Liver (tissue), 9 donors: ENCODE data around the gene NXPH1. TPM values are rescaled to one million over a fixed set of nuclear protein-coding genes. Genes with fewer than 3 reads are reported as not detected.

Experiments
- DNase-seq: peaks from one replicate; pipeline ENCODE4 v3.0.0-alpha.2; 2017; ENCODE audit warnings: low spot score
- H3K27ac ChIP-seq, 2 donors: one replicate each; pipeline ENCODE4 v1.7.0; 2013; ENCODE audit warnings: inconsistent platforms in 2 of 2, low read length in 2 of 2, control low read depth in 1 of 2, low read depth in 1 of 2, mild to moderate bottlenecking in 1 of 2
- H3K27me3 ChIP-seq, 4 donors: one replicate each; pipeline versions ENCODE4 v1.6.1 to v1.7.0; 2013; ENCODE audit warnings: low read length in 3 of 4, inconsistent platforms in 1 of 4, mild to moderate bottlenecking in 1 of 4, moderate library complexity in 1 of 4; ENCODE audit not compliant: control insufficient read depth in 4 of 4, insufficient read depth in 4 of 4
- H3K36me3 ChIP-seq, 4 donors: one replicate each; pipeline versions ENCODE4 v1.6.1 to v1.7.0; 2013; ENCODE audit warnings: low read length in 3 of 4, mild to moderate bottlenecking in 3 of 4, low read depth in 1 of 4, moderate library complexity in 1 of 4; ENCODE audit not compliant: control insufficient read depth in 4 of 4, insufficient read depth in 3 of 4
- H3K4me1 ChIP-seq, 4 donors: one replicate each; pipeline versions ENCODE4 v1.6.1 to v1.7.0; 2013; ENCODE audit warnings: low read length in 3 of 4, mild to moderate bottlenecking in 3 of 4, moderate library complexity in 1 of 4; ENCODE audit not compliant: control insufficient read depth in 4 of 4, insufficient read depth in 4 of 4
- H3K4me3 ChIP-seq, 3 donors: one replicate each; pipeline versions ENCODE4 v1.6.1 to v1.7.0; 2013; ENCODE audit warnings: low read length in 3 of 3, control low read depth in 1 of 3, low read depth in 1 of 3, mild to moderate bottlenecking in 1 of 3
- H3K9ac ChIP-seq, 2 donors: one replicate each; pipeline ENCODE4 v1.7.0; 2013; ENCODE audit warnings: low read length in 2 of 2, mild to moderate bottlenecking in 2 of 2, moderate library complexity in 2 of 2, control low read depth in 1 of 2, low read depth in 1 of 2
- H3K9me3 ChIP-seq, 4 donors: one replicate each; pipeline versions ENCODE4 v1.6.1 to v1.7.0; 2013; ENCODE audit warnings: low read length in 3 of 4; ENCODE audit not compliant: control insufficient read depth in 4 of 4
- EGR1 ChIP-seq, 2 donors: IDR thresholded peaks; 2 replicates each; pipeline ENCODE4 v1.6.1; 2016 to 2018; ENCODE audit warnings: antibody characterized with exemption in 2 of 2, low read depth in 2 of 2
- GABPA ChIP-seq, 2 donors: IDR thresholded peaks in 1 of 2; conservative IDR thresholded peaks in 1 of 2; 2 replicates each; pipeline ENCODE4 v1.6.1; 2016; ENCODE audit warnings: antibody characterized with exemption in 2 of 2, mild to moderate bottlenecking in 1 of 2, moderate library complexity in 1 of 2
- HNF4G ChIP-seq: IDR thresholded peaks from 2 replicates; pipeline ENCODE4 v1.6.1; 2016; ENCODE audit warnings: antibody characterized with exemption
- JUND ChIP-seq, 2 donors: IDR thresholded peaks; 2 replicates each; pipeline ENCODE4 v1.6.1; 2016; ENCODE audit warnings: antibody characterized with exemption in 2 of 2
- NR2F2 ChIP-seq: IDR thresholded peaks from 2 replicates; pipeline ENCODE4 v1.6.1; 2016; ENCODE audit warnings: antibody characterized with exemption
- RAD21 ChIP-seq, 2 donors: IDR thresholded peaks; 2 replicates each; pipeline ENCODE4 v1.6.1; 2016; ENCODE audit warnings: antibody characterized with exemption in 2 of 2, mild to moderate bottlenecking in 2 of 2
- RXRA ChIP-seq, 2 donors: IDR thresholded peaks; 2 replicates each; pipeline ENCODE4 v1.6.1; 2017 to 2018; ENCODE audit warnings: antibody characterized with exemption in 2 of 2, mild to moderate bottlenecking in 1 of 2
- SP1 ChIP-seq: IDR thresholded peaks from 2 replicates; pipeline ENCODE4 v1.6.1; 2018; ENCODE audit warnings: antibody characterized with exemption, mild to moderate bottlenecking
- TAF1 ChIP-seq: conservative IDR thresholded peaks from 2 replicates; pipeline ENCODE4 v1.6.1; 2016; ENCODE audit warnings: antibody characterized with exemption, mild to moderate bottlenecking
- YY1 ChIP-seq: IDR thresholded peaks from 2 replicates; pipeline ENCODE4 v1.6.1; 2016; ENCODE audit warnings: antibody characterized with exemption, mild to moderate bottlenecking
- WGBS: extraction: QIAGEN DNeasy Blood & Tissue Kit; methylation state at CpG from one replicate; pipeline ENCODE4 v1.1.7; 2013; 5-methylcytosine and 5-hydroxymethylcytosine counted together
- polyA plus RNA-seq, 2 donors: library from polyadenylated mRNA; stranded (reverse) in 1 of 2; unstranded in 1 of 2; fragments of 200-250 nt in 1 of 2; fragments of >200 nt in 1 of 2; fragmentation: Nextera tagmentation in 1 of 2; extraction: Ambion mirVana in 1 of 2; gene quantifications; one replicate each; pipeline versions ENCODE4 v1.2.1 to v1.2.3, GENCODE V29; 2013 to 2015
- total RNA-seq, 2 donors: library from RNA; depleted of rRNA; stranded (reverse); fragments of >200 nt; gene quantifications; one replicate each; pipeline ENCODE4 v1.2.3, GENCODE V29; 2014
- TF ChIP-seq, protein P1 (sequence below): fragments of 150-350 bp; IDR thresholded peaks from 2 replicates; pipeline ENCODE4 v1.5.1; 2017; ENCODE audit warnings: improper control_type of control experiment, low read depth, low read length; ENCODE audit not compliant: missing input control
- TF ChIP-seq, protein P2 (sequence below): IDR thresholded peaks from 2 replicates; pipeline ENCODE4 v1.6.1; 2016; ENCODE audit warnings: antibody characterized with exemption
- TF ChIP-seq, protein P3 (sequence below): IDR thresholded peaks from 2 replicates; pipeline ENCODE4 v1.6.1; 2016; ENCODE audit warnings: antibody characterized with exemption
- donor health status: healthy.
- donor health status: healthy.
- donor health status: healthy.
- donor health status: healthy.
- donor health status: healthy.

NXPH1 gene
- total and polyA plus RNA-seq, 4 donors = not detected

DNA sequence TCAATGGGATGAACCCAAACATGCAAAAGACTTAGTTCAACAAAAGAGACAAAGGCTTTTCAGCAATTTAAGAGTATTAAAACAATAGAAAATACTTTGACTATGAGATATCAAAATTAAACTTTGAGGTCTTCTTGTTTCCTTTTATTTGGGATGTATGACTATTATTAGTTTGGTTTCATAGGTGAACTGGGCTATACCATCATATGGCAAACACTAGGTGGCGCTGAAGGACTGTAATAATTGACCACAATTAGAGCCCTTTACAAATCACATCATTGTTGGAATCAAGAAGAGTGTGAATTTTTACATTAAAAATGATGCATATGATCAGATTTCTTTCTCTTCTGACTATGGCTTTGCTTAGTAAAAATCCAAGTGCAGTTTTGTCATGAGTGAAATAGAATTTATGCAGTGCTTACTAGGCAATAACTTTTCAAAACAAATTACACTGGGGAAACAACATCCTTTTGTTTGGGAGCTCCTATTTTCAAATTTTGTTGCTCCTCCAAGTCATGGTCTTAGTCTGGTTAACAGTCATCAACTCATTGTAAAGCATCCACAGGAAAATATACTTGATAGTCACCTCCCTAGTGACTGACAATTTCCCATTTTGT lies 14.7 kb upstream of the NXPH1 start:
- Histone ChIP-seq H3K36me3 (no peaks in the 10 kb centered on the region), H3K4me3 (no peak overlapping the region), H3K27ac (no peak overlapping the region), H3K9ac (no peak overlapping the region), H3K9me3 (no peaks in the 10 kb centered on the region), H3K27me3 (peaks cover 0 to 2% (median 0%) of the 10 kb centered on the region in 4 donors), H3K4me1 (no peaks in the 10 kb centered on the region)
- WGBS = 0% methylated on average over 1 of the region's 1 CpG
- TF ChIP-seq, protein P1, sequence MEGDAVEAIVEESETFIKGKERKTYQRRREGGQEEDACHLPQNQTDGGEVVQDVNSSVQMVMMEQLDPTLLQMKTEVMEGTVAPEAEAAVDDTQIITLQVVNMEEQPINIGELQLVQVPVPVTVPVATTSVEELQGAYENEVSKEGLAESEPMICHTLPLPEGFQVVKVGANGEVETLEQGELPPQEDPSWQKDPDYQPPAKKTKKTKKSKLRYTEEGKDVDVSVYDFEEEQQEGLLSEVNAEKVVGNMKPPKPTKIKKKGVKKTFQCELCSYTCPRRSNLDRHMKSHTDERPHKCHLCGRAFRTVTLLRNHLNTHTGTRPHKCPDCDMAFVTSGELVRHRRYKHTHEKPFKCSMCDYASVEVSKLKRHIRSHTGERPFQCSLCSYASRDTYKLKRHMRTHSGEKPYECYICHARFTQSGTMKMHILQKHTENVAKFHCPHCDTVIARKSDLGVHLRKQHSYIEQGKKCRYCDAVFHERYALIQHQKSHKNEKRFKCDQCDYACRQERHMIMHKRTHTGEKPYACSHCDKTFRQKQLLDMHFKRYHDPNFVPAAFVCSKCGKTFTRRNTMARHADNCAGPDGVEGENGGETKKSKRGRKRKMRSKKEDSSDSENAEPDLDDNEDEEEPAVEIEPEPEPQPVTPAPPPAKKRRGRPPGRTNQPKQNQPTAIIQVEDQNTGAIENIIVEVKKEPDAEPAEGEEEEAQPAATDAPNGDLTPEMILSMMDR = peak; percentile 76
- TF ChIP-seq, protein P2, sequence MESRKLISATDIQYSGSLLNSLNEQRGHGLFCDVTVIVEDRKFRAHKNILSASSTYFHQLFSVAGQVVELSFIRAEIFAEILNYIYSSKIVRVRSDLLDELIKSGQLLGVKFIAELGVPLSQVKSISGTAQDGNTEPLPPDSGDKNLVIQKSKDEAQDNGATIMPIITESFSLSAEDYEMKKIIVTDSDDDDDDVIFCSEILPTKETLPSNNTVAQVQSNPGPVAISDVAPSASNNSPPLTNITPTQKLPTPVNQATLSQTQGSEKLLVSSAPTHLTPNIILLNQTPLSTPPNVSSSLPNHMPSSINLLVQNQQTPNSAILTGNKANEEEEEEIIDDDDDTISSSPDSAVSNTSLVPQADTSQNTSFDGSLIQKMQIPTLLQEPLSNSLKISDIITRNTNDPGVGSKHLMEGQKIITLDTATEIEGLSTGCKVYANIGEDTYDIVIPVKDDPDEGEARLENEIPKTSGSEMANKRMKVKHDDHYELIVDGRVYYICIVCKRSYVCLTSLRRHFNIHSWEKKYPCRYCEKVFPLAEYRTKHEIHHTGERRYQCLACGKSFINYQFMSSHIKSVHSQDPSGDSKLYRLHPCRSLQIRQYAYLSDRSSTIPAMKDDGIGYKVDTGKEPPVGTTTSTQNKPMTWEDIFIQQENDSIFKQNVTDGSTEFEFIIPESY = no peak
- TF ChIP-seq RAD21 (IDR thresholded peaks at IDR 0.05) (peak; percentile 84 to 87), RXRA (IDR thresholded peaks at IDR 0.05) (no peak), SP1 (no peak), JUND (IDR thresholded peaks at IDR 0.05) (no peak)
- peak; percentile 54 for DNase-seq

DNA sequence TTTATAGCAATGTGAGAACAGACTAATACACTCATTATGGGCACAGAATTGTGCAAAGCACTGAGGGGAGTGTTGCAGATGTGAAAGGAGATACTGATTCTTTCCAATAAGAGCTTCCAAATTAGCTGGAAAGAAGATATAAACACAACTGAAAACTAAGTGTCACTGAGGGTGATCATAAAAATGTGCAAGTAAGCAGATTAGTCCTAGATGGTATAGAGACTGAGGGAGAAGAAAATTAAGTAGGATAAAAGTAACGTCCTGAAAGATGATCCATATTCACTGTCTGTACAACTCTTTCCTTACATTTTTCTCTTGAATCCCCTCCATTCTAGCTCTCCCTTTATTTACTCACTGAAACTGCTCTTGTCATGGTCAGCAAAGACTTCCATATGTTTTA lies 11.2 kb upstream of the NXPH1 start:
- H3K36me3 ChIP-seq = no peaks in the 10 kb centered on the region

DNA sequence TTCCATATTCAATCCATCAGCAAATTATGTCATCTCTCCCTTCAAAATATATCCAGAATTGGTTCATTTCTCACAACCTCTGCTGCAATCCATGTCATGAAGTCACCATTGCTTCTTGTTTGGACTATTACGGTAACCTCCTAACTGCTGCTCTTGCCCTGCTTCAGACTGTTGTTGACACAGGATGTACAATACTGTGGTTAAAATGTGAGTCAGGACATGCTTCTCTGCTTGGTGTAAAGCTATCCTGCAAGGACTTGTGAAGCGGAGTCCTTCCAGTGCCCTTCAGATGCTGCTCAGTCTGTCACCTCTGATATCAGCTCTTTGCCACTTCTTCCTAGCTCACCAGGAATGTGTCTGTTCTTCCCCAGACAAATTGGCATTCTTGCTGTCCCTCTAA lies 10.4 kb upstream of the NXPH1 start:
- Histone ChIP-seq H3K4me3 (no peak overlapping the region), H3K27me3 (peaks cover 0 to 2% (median 2%) of the 10 kb centered on the region in 4 donors), H3K4me1 (no peaks in the 10 kb centered on the region), H3K9me3 (no peaks in the 10 kb centered on the region), H3K9ac (no peak overlapping the region), H3K27ac (no peak overlapping the region), H3K36me3 (no peaks in the 10 kb centered on the region)
- WGBS = 85% methylated on average over 2 of the region's 2 CpGs
- TF ChIP-seq RAD21 (IDR thresholded peaks at IDR 0.05) (no peak), YY1 (no peak), HNF4G (no peak), GABPA (IDR thresholded peaks at IDR 0.05 in 1 of 2, conservative IDR thresholded peaks at IDR 0.05 in 1 of 2) (no peak), EGR1 (IDR thresholded peaks at IDR 0.05; ENCODE audit: low read depth in 2 of 2) (no peak), NR2F2 (no peak), RXRA (IDR thresholded peaks at IDR 0.05) (no peak)
- TF ChIP-seq, protein P3, sequence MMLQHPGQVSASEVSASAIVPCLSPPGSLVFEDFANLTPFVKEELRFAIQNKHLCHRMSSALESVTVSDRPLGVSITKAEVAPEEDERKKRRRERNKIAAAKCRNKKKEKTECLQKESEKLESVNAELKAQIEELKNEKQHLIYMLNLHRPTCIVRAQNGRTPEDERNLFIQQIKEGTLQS = no peak
- DNase-seq = no peak

More for the DNA sequence above, 11.2 kb upstream of the NXPH1 start:
- Histone ChIP-seq H3K4me1 (no peaks in the 10 kb centered on the region), H3K9ac (no peak overlapping the region), H3K9me3 (no peaks in the 10 kb centered on the region), H3K4me3 (no peak overlapping the region), H3K27ac (no peak overlapping the region), H3K27me3 (peaks cover 0 to 2% (median 2%) of the 10 kb centered on the region in 4 donors)
- TF ChIP-seq, protein P1 = no peak
- no peak for TF ChIP-seq RXRA (IDR thresholded peaks at IDR 0.05)
- no peak for TF ChIP-seq TAF1
- 58% methylated on average over 1 of the region's 1 CpG for WGBS
- no peak for DNase-seq
